ENCODE measurements around the gene CHRNA7.
"Not testable (repeated sequence)": the region's sequence is repeated elsewhere in the genome, so short reads cannot be mapped to it uniquely, and the experiment has no call there.

The CHRNA7 gene

DNA sequence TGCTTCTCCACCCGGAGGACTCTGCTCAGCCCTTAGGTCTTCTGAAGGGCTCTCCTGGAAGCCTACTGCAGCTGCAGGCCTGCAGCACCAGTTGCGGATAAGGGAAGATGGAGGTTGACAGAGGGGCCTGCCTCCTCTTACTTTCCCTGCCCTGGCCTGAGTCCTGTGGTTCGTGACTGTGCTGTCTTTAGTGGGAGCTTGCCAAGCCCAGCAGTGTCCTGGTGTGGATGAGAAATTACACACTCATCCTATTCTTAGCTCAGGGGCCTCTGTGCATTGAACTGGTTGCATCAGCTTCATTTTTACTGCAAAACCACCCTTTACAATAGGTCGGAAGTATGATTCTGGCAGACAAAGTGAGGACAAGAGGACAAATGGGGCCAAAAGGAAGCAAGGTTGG is 163.5 kb downstream of the CHRNA7 start:
- not testable (repeated sequence) for DNase-seq (ENCODE audit: low spot score)

DNA sequence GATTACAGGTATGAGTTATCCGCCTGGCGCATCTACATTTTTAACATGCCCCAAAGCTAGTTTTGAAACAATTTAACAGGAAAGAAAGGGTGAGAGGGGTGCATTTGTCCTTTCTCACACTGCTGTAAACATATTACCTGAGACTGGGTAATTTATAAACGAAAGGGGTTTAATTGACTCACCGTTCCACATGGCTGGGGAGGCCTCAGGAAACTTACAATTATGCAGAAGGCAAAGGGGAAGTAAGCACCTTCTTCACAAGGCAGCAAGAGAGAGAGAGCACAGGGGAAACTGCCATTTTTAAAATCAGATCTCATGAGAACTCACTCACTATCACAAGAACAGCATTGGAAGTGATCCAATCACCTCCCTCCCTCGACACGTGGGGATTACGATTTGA is 165.9 kb downstream of the CHRNA7 start:
- DNase-seq (ENCODE audit: low spot score): not testable (repeated sequence)

DNA sequence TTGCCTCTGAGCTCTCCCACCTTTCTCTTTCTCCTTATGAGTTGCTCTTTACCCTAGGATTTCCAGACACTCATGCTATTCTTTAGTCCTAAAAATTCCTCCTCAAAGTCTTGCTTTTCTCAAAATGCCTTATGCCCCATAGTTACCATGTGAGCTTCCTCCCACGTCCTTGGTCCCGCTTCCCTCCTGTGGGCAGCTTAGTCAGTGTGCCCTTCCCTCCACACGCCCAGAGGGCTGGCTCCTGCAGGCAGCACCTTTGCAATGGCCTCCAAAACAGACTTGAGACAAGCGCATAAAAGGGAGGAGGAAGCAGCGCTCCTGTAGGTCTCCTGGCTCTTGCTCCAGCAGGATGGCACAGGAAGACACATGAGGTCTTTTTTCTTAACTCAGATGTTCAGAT is 168.6 kb downstream of the CHRNA7 start:
- DNase-seq (ENCODE audit: low spot score): not testable (repeated sequence)

DNA sequence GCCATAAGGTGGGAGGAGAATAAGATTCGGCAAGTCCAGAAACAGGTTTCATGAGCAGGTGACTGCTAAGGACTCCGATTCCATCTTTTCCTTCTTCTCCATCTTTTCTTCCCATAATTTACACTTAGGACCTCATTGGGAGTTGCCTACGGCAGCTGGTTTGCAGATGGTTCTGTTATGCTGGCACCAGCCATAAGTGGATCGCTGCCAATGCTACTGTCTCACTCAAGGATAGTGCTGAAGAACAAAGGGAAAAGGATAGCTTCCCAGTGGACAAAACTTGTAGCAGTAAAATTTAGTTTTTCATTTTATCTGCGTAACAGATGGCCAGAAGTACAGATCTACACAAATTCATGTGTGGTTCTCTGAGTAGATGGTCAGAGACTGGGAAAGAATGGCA is 178.8 kb downstream of the CHRNA7 start:
- not testable (repeated sequence) for DNase-seq (ENCODE audit: low spot score)

DNA sequence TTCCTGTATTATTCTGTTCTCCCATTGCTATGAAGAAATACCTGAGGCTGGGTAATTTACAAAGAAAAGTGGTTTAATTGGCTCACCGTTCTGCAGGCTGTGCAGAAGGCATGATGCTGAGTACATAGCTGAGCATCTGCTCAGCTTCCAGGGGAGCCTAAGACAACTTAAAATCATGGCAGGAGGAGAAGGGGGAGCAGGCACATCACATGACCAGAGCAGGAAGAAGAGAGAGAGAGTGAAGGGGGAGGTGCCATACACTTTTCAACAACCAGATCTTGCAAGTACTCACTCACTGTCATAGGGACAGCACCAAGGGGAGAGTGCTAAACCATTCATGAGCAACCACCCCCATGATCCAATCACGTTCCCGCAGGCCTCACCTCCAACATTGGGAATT is 188.4 kb downstream of the CHRNA7 start:
- no peak for DNase-seq (ENCODE audit: low spot score)

All from GM03348 (cell line).